GM10248 (cell line): ENCODE results near the gene UPK3B.
"Not testable (repeated sequence)": the region's sequence is repeated elsewhere in the genome, so short reads cannot be mapped to it uniquely, and the experiment has no call there.

Source experiments
- CTCF ChIA-PET: fragments of 300-600 bp; sonication (Branson Sonifier 250); formaldehyde crosslinking; extraction: SDS; loops from one replicate; lab custom pipeline; 2021; ENCODE audit warnings: antibody characterized with exemption; lab: Yijun Ruan, JAX
- POLR2A ChIA-PET: fragments of 350-650 bp; sonication (Branson Sonifier 250); formaldehyde crosslinking; extraction: SDS; loops from one replicate; lab custom pipeline; 2020; ENCODE audit warnings: antibody characterized with exemption; lab: Yijun Ruan, JAX
- DNase-seq: peaks from one replicate; pipeline ENCODE4 v3.0.0; 2012; ENCODE audit errors: extremely low spot score

The UPK3B gene

GRCh38 chr7:76565001-76565400, 54.6 kb downstream of the UPK3B start:
- CTCF ChIA-PET, DNase-seq, POLR2A ChIA-PET: not testable (repeated sequence)
